GM12878 (cell line): ENCODE measurements around the gene ABCD2. TPM values are rescaled to one million over a fixed set of nuclear protein-coding genes. Genes with fewer than 3 reads are reported as not detected.

Source experiments
- ATAC-seq: fragments of 200-7000 bp; cut with Tn5 transposase; 3 replicates; pipeline ENCODE4 v1.9.1; 2020; ENCODE audit warnings: mild to moderate bottlenecking, moderate library complexity
- BruUV-seq: library from RNA; stranded (reverse); fragments of 400-500 nt; replicated peaks from 2 replicates; lab custom pipeline; 2021; lab: Mats Ljungman, UMichigan
- CTCF ChIA-PET: fragments of 300-600 bp; sonication (Branson Sonifier 250); formaldehyde crosslinking; extraction: SDS; loops from one replicate; lab custom pipeline; 2021; ENCODE audit warnings: inconsistent platforms; lab: Yijun Ruan, JAX
- POLR2A ChIA-PET: fragments of 350-600 bp; formaldehyde crosslinking; extraction: SDS; loops from one replicate; lab custom pipeline; 2021; ENCODE audit warnings: inconsistent platforms; lab: Charles Lee
- RAD21 ChIA-PET: fragments of 300-600 bp; sonication (Branson Sonifier 250); formaldehyde crosslinking; loops from one replicate; lab custom pipeline; 2023; ENCODE audit warnings: antibody characterized with exemption; ENCODE audit not compliant: unreplicated experiment; lab: Charles Lee
- SMC1A ChIA-PET: fragments of 300-600 bp; sonication (Branson Sonifier 250); formaldehyde crosslinking; loops from one replicate; lab custom pipeline; 2023; ENCODE audit not compliant: unreplicated experiment, uncharacterized antibody; lab: Charles Lee
- DNase-seq: peaks from one replicate; pipeline ENCODE4 v3.0.0-alpha.2; 2011; ENCODE audit warnings: low read depth, low spot score
- FAIRE-seq: peaks from 3 replicates; lab custom pipeline; 2011; peaks lifted over from hg19 to GRCh38; lab: Jason Lieb, UNC
- H2AFZ ChIP-seq: 2 replicates; pipeline ENCODE4 v1.6.0; 2011; ENCODE audit warnings: low read depth, low read length, control low read depth; ENCODE audit not compliant: control insufficient read depth
- H3K27ac ChIP-seq: 2 replicates; pipeline ENCODE4 v1.5.1; 2011; ENCODE audit warnings: control low read depth; ENCODE audit not compliant: control insufficient read depth, insufficient read depth
- H3K27me3 ChIP-seq, 2 experiments: replicated peaks in 1 of 2; 2 replicates each; pipeline versions ENCODE4 v1.6.0 to v1.6.1; 2011; ENCODE audit warnings: low read length in 1 of 2; ENCODE audit not compliant: control insufficient read depth in 2 of 2, insufficient read depth in 2 of 2
- H3K36me3 ChIP-seq, 2 experiments: 2 replicates each; pipeline ENCODE4 v1.5.1; 2011; ENCODE audit warnings: low read length in 1 of 2; ENCODE audit not compliant: control insufficient read depth in 2 of 2, insufficient read depth in 2 of 2
- H3K4me1 ChIP-seq: 2 replicates; pipeline ENCODE4 v1.6.1; 2011; ENCODE audit warnings: mild to moderate bottlenecking, low read length, moderate library complexity, mixed read lengths; ENCODE audit not compliant: control insufficient read depth, insufficient read depth
- H3K4me2 ChIP-seq: 2 replicates; pipeline ENCODE4 v1.6.0; 2011; ENCODE audit warnings: control low read depth; ENCODE audit not compliant: control insufficient read depth, insufficient read depth
- H3K4me3 ChIP-seq: fragments of 200-600 bp; sonication (generic); 2 replicates; pipeline ENCODE4 v1.5.1; 2016
- H3K79me2 ChIP-seq: 2 replicates; pipeline ENCODE4 v1.6.0; 2011; ENCODE audit warnings: low read length; ENCODE audit not compliant: control insufficient read depth, insufficient read depth
- H3K9ac ChIP-seq: 2 replicates; pipeline ENCODE4 v1.8.0; 2011; ENCODE audit warnings: low read length, control low read depth, mixed read lengths; ENCODE audit not compliant: control insufficient read depth, insufficient read depth
- H3K9me3 ChIP-seq: replicated peaks from 3 replicates; pipeline ENCODE4 v1.5.1; 2011; ENCODE audit warnings: mild to moderate bottlenecking, low read length; ENCODE audit not compliant: control insufficient read depth, insufficient read depth
- H4K20me1 ChIP-seq: 2 replicates; pipeline ENCODE4 v1.6.0; 2011; ENCODE audit not compliant: control insufficient read depth, insufficient read depth
- BHLHE40 ChIP-seq, 2 experiments: fragments of 450-650 bp in 1 of 2; IDR thresholded peaks; 2 replicates each; pipeline ENCODE4 v1.6.1; 2011 to 2017; ENCODE audit warnings: low read depth in 2 of 2, borderline replicate concordance in 1 of 2, improper control_type of control experiment in 1 of 2, low read length in 1 of 2, mild to moderate bottlenecking in 1 of 2
- EGR1 ChIP-seq, 2 experiments: IDR thresholded peaks; 1 replicate in 1 of 2; 2 replicates in 1 of 2; pipeline ENCODE4 v1.6.1; 2011 to 2012; ENCODE audit warnings: low read depth in 2 of 2, low read length in 2 of 2, borderline replicate concordance in 1 of 2, mild to moderate bottlenecking in 1 of 2, moderate library complexity in 1 of 2
- ESRRA ChIP-seq: IDR thresholded peaks from 2 replicates; pipeline ENCODE4 v1.6.1; 2012; ENCODE audit warnings: mild to moderate bottlenecking, low read length, improper control_type of control experiment
- EZH2 ChIP-seq: IDR thresholded peaks from 2 replicates; pipeline ENCODE4 v1.6.1; 2012; ENCODE audit warnings: low read depth, mild to moderate bottlenecking, control low read depth, inconsistent platforms, low read length, borderline replicate concordance; ENCODE audit not compliant: control insufficient read depth
- FOS ChIP-seq: IDR thresholded peaks from 3 replicates; pipeline ENCODE4 v1.6.1; 2011; ENCODE audit warnings: borderline replicate concordance; ENCODE audit not compliant: insufficient read length; ENCODE audit errors: extremely low read depth
- MTA2 ChIP-seq: fragments of 450-650 bp; IDR thresholded peaks from 2 replicates; pipeline ENCODE4 v1.6.1; 2016; ENCODE audit warnings: low read depth, mild to moderate bottlenecking, moderate library complexity
- NFIC ChIP-seq: IDR thresholded peaks from 2 replicates; pipeline ENCODE4 v1.6.1; 2012; ENCODE audit warnings: low read depth, mild to moderate bottlenecking, inconsistent platforms, low read length, moderate library complexity
- POLR2AphosphoS2 ChIP-seq: IDR thresholded peaks from 2 replicates; pipeline ENCODE4 v1.6.1; 2011; ENCODE audit warnings: low read depth, mild to moderate bottlenecking, low read length, improper control_type of control experiment, moderate library complexity
- RB1 ChIP-seq: fragments of 450-650 bp; formaldehyde crosslinking; IDR thresholded peaks from 2 replicates; pipeline ENCODE4 v1.6.1; 2017; ENCODE audit warnings: mild to moderate bottlenecking, borderline replicate concordance
- RELA ChIP-seq: fragments of 450-650 bp; IDR thresholded peaks from 2 replicates; pipeline ENCODE4 v1.8.0; 2014; ENCODE audit warnings: borderline replicate concordance; ENCODE audit not compliant: partially characterized antibody
- TCF3 ChIP-seq: IDR thresholded peaks from 2 replicates; pipeline ENCODE4 v1.6.1; 2012; ENCODE audit warnings: low read depth, mild to moderate bottlenecking, low read length, borderline replicate concordance; ENCODE audit not compliant: insufficient read depth
- YBX1 ChIP-seq: fragments of 450-650 bp; IDR thresholded peaks from 2 replicates; pipeline ENCODE4 v1.6.1; 2016; ENCODE audit warnings: antibody characterized with exemption
- WGBS: methylation state at CpG from one replicate; pipeline ENCODE4 v1.1.6; 2016; ENCODE audit warnings: low lambda C conversion rate; ENCODE audit not compliant: insufficient replicate concordance, insufficient coverage; ENCODE audit errors: missing lambda C conversion rate; 5-methylcytosine and 5-hydroxymethylcytosine counted together
- in situ Hi-C: fragments of 300-500 bp; cut with MboI; formaldehyde crosslinking; loops from 9 replicates; pipeline ENCODE4 v1.14.3; 2018; ENCODE audit warnings: mixed read lengths
- intact Hi-C: fragments of 100-400 bp; cut with micrococcal nuclease; formaldehyde crosslinking; loops from one replicate; pipeline ENCODE4 v1.14.2; 2022; ENCODE audit not compliant: unreplicated experiment
- polyA plus RNA-seq, 11 experiments: library from polyadenylated mRNA; depleted of rRNA in 4 of 11; unstranded in 6 of 11; stranded (reverse) in 5 of 11; fragments of >200 nt; fragmentation: Nextera tagmentation in 4 of 11; fragmentation: Illumina TruSeq in 1 of 11; extraction: Ambion mirVana in 4 of 11; extraction: Trizol in 1 of 11; gene quantifications; 1 replicate in 1 of 11; 2 replicates in 10 of 11; pipeline versions ENCODE4 v1.2.1 to v1.2.3, GENCODE V29; 2011 to 2016; ENCODE audit warnings: inconsistent platforms in 2 of 11, missing spikeins in 2 of 11, low read depth in 1 of 11
- total RNA-seq, 4 experiments: library from RNA; depleted of rRNA in 3 of 4; stranded (reverse); fragments of >200 nt in 3 of 4; fragmentation: Illumina TruSeq in 1 of 4; extraction: Trizol in 1 of 4; gene quantifications; 2 replicates each; pipeline versions ENCODE4 v1.2.1 to v1.2.3, GENCODE V29; 2013 to 2021

Gene ABCD2
- total and polyA plus RNA-seq, 10 of the 15 experiments (the other 5 are each of a cell fraction or from before 2014, with no cell fraction given): 4.4 to 16.2 (median 7.5) TPM

DNA sequence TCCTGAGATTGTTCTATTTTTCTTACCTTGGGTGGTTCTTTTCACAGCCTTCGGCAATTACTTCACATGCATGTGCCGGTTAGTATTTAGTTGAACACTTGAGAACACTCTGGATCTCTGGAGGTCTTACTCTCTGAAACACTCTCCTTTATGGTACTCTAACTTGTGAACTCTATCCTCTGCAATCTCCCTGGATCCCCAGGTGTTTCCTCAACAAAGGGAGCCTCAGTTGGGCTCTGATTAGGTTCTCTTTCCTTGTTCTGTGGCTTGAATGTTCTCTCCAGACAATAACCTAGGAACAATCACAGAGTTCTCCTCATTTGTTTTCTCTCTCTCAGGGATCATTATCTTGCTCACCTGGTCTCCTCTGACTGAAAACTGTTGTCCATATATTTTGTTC lies 40.5 kb upstream of the ABCD2 start:
- H3K9ac ChIP-seq: no peak overlapping the region
- TF ChIP-seq YBX1: no peak
- no peak for TF ChIP-seq MTA2
- no peak for TF ChIP-seq BHLHE40 (IDR thresholded peaks at IDR 0.05; ENCODE audit: borderline replicate concordance in 1 of 2, low read depth in 2 of 2, low read length in 1 of 2)
- no peak for TF ChIP-seq EZH2
- TF ChIP-seq ESRRA: no peak
- no peak for TF ChIP-seq RB1
- TF ChIP-seq RELA: no peak
- no peak for TF ChIP-seq FOS
- no peak for TF ChIP-seq TCF3
- no peak for TF ChIP-seq POLR2AphosphoS2
- no peak for TF ChIP-seq NFIC
- no peak for TF ChIP-seq EGR1 (IDR thresholded peaks at IDR 0.05; ENCODE audit: borderline replicate concordance in 1 of 2, low read depth in 2 of 2, low read length in 2 of 2)
- POLR2A ChIA-PET: no interaction called here
- in situ Hi-C loops: no loop called here
- RAD21 ChIA-PET: no interaction called here
- no peaks in the 10 kb centered on the region for H3K9me3 ChIP-seq
- SMC1A ChIA-PET: no interaction called here
- no peaks in the 10 kb centered on the region for H4K20me1 ChIP-seq
- no peak overlapping the region for H3K4me3 ChIP-seq
- intact Hi-C loops: no loop called here
- 100% methylated on average over 2 of the region's 2 CpGs for WGBS
- no peak overlapping the region for H2AFZ ChIP-seq
- no TSS peak for BruUV-seq
- CTCF ChIA-PET: no interaction called here
- FAIRE-seq: no peak
- no peaks in the 10 kb centered on the region for H3K79me2 ChIP-seq
- no peak overlapping the region for H3K4me2 ChIP-seq
- no peak for ATAC-seq
- H3K27ac ChIP-seq: no peak overlapping the region
- H3K4me1 ChIP-seq: no peaks in the 10 kb centered on the region
- H3K36me3 ChIP-seq: no peaks in the 10 kb centered on the region
- H3K27me3 ChIP-seq: no peaks in the 10 kb centered on the region
- no peak for DNase-seq
